NCI-H1105 treated with DMSO at 0.1 percent for 48 hours (cell line): ENCODE data around the gene TMEM178B.

ENCODE experiments used
- DNase-seq: peaks from one replicate; lab custom pipeline; 2025; lab: John Stamatoyannopoulos, UW

The TMEM178B gene

GRCh38 chr7:141430455-141431139, 356.7 kb downstream of the TMEM178B start:
- no peak for DNase-seq

- no peak for DNase-seq
These were observed 357.2 kb downstream of the TMEM178B start for GRCh38 chr7:141431140-141431479.

DNA sequence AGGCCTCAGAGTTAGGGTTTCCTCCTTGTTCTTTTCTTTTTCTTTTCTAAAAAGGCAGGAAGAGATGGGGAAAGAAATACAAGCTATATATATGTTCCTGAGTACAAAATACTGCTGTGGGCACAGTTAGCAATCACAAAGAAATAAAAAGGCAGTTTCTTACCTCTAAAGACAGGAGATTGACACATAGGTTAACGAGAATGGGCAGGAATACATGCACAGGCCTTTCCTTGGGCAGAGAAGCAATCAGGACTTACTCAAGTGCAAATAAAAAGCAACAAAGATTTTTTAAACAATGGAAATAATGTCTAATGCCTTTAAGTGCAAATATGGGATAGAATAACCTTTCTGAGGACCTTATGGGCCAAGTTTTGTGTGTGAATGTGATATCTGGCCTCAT, 357.8 kb downstream of the TMEM178B start:
- no peak for DNase-seq

DNA sequence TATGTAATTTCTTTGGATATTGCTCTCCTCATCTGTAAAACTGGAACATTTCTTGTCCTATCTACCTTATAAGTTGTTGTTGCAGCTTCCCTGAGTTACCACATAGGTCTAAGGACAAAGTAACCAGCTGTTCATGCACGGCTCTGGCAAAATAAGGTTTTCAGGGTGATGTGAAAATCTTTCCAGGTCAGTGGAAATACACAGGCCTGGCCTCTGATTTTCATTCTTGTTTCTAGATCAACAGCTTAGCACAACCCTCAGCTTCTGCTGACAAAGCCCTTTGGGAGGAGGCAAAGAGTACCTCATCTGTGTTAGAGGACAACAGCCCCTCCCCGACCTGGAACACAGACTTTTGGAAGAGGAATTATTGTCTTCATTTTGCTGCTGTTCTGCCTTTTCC, 359.8 kb downstream of the TMEM178B start:
- no peak for DNase-seq

DNA sequence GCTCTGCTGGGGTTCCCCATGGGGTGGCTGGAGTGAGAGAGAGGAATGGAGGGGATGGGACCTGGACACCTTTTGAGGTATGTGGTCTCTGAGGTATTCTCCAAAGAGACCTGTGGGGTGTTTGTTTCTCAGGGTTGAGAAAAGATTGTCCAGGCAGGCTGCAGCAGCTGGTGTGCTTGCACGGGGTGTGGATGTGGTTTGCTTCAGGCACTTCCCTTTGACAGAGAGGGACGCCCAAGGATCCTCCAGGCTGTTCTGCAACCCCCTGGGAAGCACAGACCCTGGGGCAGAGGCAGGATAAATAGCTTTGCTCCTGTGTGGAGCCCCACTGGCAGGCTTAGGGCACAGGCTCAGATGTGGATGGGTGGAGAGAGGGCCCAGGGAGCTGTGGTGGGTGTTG, 362.3 kb downstream of the TMEM178B start:
- no peak for DNase-seq

- no peak for DNase-seq
These were observed 362.8 kb downstream of the TMEM178B start for GRCh38 chr7:141436575-141437075.

GRCh38 chr7:141439164-141439563, 365.3 kb downstream of the TMEM178B start:
- no peak for DNase-seq

- DNase-seq, result no peak
These were observed 365.9 kb downstream of the TMEM178B start for GRCh38 chr7:141439776-141440175.

DNA sequence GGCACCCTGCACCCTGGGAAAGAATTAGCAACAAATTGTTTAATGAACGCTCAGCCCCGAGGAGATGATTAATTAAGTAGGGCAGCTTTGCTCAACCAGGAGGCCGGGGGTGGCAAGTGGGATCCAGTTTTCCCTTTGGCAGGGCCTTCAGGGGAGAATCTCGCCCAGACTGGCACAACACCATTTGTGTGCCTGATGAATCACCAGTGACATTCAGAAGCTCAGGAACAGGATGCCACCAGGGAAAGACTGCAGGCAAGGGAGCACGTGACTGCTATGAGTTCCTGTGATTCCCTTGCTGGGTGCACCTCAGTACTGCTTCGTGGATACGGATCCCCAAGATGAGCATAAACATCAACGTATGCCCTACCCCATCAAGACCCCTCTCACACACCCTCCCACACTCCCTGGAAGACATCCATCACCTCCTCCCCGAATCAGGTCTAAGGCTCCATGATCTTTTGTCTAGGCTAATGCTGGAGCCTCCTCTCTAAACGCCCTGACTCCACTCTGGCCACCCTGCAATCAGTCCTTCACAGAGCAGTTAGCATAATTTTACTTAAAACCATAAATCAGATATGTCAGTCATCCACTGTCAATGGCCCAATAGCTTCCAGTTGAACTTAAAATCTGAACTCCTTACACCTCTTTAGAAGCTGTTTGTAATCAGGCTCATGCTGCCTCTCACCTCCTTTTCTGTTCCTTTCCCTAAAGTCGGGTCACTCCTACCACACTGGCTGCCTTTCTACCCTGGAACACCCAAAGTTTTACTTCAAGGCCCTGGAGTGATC, 368.2 kb downstream of the TMEM178B start:
- DNase-seq, result no peak

- DNase-seq, result no peak
These were observed 368.9 kb downstream of the TMEM178B start for GRCh38 chr7:141442781-141443180.

GRCh38 chr7:141444961-141445360, 371.1 kb downstream of the TMEM178B start:
- DNase-seq, result no peak

DNA sequence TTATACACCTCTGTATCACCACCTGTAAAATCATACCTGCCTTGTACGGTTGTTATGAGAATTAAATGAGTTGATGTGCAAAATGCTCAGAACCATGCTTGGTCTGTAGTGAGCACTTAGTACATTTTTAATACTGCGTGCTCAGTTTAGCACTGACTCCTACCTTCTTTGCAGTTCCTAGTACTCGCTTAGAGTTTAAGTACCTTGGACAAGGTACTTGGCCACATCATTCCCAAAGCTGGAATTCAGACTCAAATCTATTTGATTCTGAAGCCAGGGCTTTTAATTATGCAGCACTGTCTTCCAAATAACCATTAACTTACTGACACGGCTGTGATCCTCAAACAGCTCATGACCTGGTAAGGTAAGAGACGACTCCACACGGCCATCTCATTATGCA, 377.4 kb downstream of the TMEM178B start:
- no peak for DNase-seq

DNA sequence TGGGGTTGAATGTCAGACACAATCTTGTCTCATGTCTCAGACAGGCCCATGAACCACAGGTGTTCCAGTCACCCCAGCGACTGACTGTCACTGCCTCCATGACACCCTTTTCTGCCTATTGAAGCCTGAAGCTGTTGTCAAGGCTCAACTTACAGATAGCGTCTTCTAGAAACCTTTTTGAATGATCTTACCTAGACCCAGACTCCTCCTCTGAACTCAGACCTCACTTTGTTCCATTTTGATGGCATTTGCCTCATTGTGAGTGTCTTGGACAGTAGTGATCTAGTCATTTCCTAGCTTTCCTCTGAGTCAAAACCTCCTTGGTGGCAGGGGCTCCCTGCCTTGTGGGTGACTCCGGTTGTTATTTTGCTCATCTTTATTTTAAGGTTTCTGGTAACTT, 379.0 kb downstream of the TMEM178B start:
- no peak for DNase-seq

GRCh38 chr7:141454338-141454737, 380.5 kb downstream of the TMEM178B start:
- DNase-seq, result no peak

GRCh38 chr7:141455723-141456122, 381.9 kb downstream of the TMEM178B start:
- no peak for DNase-seq

DNA sequence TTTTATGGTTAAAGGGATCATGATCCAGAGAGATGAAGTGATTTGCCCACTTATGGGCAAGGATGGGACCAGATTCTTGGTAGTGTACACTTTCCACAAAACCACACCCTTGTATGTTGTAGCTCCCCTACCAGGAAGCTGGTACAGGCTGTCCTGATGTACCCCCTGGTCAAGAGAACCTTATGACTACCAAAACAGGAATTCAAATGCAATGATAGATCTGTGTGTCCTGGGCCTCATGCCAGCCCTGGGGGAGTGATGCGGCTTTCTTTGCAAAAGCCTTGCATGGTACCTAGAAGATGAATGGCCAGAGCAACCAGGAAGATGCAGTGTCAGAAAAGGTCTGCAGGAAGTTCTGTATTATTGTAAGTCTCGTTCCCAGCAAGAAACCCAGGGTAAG, 382.4 kb downstream of the TMEM178B start:
- DNase-seq, result no peak

GRCh38 chr7:141456711-141457110, 382.8 kb downstream of the TMEM178B start:
- DNase-seq, result no peak

DNA sequence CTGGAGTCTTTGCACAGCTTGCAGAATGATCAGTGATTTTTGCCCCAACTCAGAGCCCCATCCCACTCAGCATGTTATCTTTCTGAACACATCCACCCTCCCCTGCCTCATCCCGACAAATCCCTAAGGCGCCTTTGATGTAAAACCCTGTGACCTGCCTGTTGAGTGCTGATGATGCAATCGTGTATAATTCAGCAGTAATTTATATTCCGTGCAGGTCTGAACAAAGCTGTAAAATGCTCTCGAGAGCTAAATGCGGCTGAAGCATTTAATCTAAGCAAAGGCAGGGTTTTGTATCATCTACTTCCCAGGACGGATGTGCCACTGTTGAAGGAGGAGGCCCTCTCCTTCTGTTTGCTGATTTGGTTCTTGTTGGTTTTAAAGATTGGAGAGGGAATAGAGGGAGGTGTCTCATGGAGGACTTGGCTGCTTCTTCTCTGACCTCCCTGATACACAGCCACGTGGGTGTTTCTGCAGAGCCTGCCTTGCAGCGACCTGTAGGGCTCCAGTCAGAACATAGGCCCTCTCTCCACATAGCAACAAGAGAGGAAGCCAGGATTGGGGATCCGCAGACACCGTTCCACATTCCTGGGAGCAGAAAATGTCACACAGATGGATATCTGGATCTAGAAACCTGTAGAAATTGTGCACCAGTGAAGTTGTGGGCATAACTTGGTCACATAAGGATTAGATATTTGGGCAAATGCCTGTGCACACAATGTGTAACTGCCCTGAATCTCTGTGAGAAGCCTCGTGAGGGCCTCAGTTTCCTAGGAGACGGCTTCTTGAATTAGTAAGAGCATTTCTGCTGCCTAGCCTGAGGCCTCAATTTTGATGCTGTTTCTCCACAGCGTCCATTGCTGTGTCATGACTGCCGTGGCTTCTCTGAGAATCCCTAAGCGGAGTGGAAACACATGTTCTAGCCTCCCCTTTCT, 387.2 kb downstream of the TMEM178B start:
- peak; percentile 83 for DNase-seq

GRCh38 chr7:141461924-141462323, 388.1 kb downstream of the TMEM178B start:
- DNase-seq, result no peak

DNA sequence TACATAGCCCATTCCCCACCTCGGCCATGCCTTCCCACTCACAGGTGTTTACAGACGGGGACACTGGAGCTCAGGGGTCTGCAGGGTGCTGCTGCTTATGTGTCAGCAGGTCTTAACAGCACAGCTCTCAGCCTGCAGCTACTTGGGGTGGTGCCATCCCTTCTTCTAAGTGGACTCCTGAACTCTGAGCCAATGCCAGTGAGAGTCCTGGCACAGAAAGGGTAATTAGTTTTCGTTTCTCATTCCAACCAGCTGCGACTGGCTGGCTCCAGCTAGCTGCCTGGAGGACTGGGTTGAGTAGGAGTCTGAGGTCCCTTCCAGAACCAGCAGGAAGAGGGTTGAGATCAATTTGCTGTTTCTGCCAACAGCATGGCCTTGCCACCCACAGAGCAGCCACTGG, 389.1 kb downstream of the TMEM178B start:
- DNase-seq, result no peak

GRCh38 chr7:141463986-141464385, 390.1 kb downstream of the TMEM178B start:
- no peak for DNase-seq

DNA sequence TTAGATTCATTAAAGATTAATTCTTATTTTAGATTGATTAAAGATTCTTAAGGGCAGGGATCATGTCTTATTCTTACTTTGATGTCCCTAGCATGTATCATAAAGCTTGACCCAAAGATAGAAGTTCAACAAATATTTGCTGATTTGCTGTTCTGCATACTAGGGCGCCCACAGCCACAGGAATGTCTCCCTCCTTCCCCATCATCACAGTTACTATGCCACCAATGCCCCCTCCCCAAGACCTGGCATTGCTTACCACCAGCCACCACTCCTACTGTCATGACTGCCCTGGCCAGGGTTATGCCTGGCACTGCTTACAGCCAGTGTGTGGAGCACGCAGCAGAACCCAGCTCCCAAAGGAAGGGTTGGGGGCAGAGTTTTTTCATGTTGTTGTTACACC, 390.7 kb downstream of the TMEM178B start:
- DNase-seq, result no peak
